Skeletal muscle tissue (tissue), 4 donors: Measurements from ENCODE around the gene CRX. TPM values are rescaled to one million over a fixed set of nuclear protein-coding genes. Genes with fewer than 3 reads are reported as not detected.
"Not testable (repeated sequence)": the region's sequence is repeated elsewhere in the genome, so short reads cannot be mapped to it uniquely, and the experiment has no call there.

ENCODE experiments used
- H3K27ac ChIP-seq: one replicate; pipeline ENCODE4 v1.7.0; 2013; ENCODE audit warnings: mild to moderate bottlenecking, low read depth, low read length, inconsistent platforms
- H3K27me3 ChIP-seq, 3 donors: one replicate each; pipeline ENCODE4 v1.7.0; 2013; ENCODE audit warnings: low read length in 3 of 3; ENCODE audit not compliant: control insufficient read depth in 3 of 3, insufficient read depth in 3 of 3
- H3K36me3 ChIP-seq, 3 donors: one replicate each; pipeline ENCODE4 v1.7.0; 2013; ENCODE audit warnings: low read length in 3 of 3; ENCODE audit not compliant: control insufficient read depth in 3 of 3, insufficient read depth in 3 of 3
- H3K4me1 ChIP-seq, 3 donors: one replicate each; pipeline ENCODE4 v1.7.0; 2013; ENCODE audit warnings: low read length in 3 of 3, mild to moderate bottlenecking in 3 of 3; ENCODE audit not compliant: control insufficient read depth in 3 of 3, insufficient read depth in 3 of 3
- H3K4me3 ChIP-seq, 3 donors: one replicate each; pipeline ENCODE4 v1.7.0; 2013; ENCODE audit warnings: low read length in 3 of 3
- H3K9ac ChIP-seq, 3 donors: one replicate each; pipeline ENCODE4 v1.7.0; 2013; ENCODE audit warnings: low read length in 3 of 3, mild to moderate bottlenecking in 3 of 3, moderate library complexity in 2 of 3, low read depth in 1 of 3
- H3K9me3 ChIP-seq, 3 donors: one replicate each; pipeline ENCODE4 v1.7.0; 2013; ENCODE audit warnings: low read length in 3 of 3; ENCODE audit not compliant: control insufficient read depth in 3 of 3
- total RNA-seq: library from RNA; depleted of rRNA; stranded (reverse); fragments of >200 nt; gene quantifications from one replicate; pipeline ENCODE4 v1.2.3, GENCODE V29; 2014
- donor health status: Osteomylitis.

CRX gene
- total RNA-seq, 1 donor from 2014 or later = not detected

GRCh38 chr19:47786566-47786965 lies 35.2 kb upstream of the CRX start:
- H3K9ac ChIP-seq = no peak overlapping the region
- no peak overlapping the region for H3K4me3 ChIP-seq
- H3K4me1 ChIP-seq = peaks cover 18 to 33% (median 26%) of the 10 kb centered on the region in 3 donors
- H3K36me3 ChIP-seq = peaks cover 32 to 35% (median 35%) of the 10 kb centered on the region in 3 donors
- H3K9me3 ChIP-seq = no peaks in the 10 kb centered on the region
- peak overlapping the region; percentile 62 for H3K27ac ChIP-seq
- no peaks in the 10 kb centered on the region for H3K27me3 ChIP-seq

- peak overlapping the region; percentile 62 for H3K27ac ChIP-seq
- H3K4me1 ChIP-seq = peaks cover 11 to 26% (median 18%) of the 10 kb centered on the region in 3 donors
- H3K4me3 ChIP-seq, H3K27me3 ChIP-seq, H3K9me3 ChIP-seq, H3K9ac ChIP-seq: not testable (repeated sequence)
- H3K36me3 ChIP-seq = peaks cover 27 to 31% (median 28%) of the 10 kb centered on the region in 3 donors
These were observed 34.4 kb upstream of the CRX start for GRCh38 chr19:47787307-47787706.

- not testable (repeated sequence) for H3K9ac ChIP-seq
These were observed 31.9 kb upstream of the CRX start for GRCh38 chr19:47789811-47790210.

GRCh38 chr19:47790398-47790814 lies 31.3 kb upstream of the CRX start:
- Histone ChIP-seq H3K9me3 (no peaks in the 10 kb centered on the region), H3K9ac (peak overlapping the region in 1 of 3 donors; percentile 16), H3K4me1 (peaks cover 10 to 19% (median 15%) of the 10 kb centered on the region in 3 donors), H3K36me3 (peaks cover 6 to 10% (median 9%) of the 10 kb centered on the region in 3 donors), H3K4me3 (no peak overlapping the region), H3K27me3 (no peaks in the 10 kb centered on the region), H3K27ac (no peak overlapping the region)

More at GRCh38 chr19:47789811-47790210, 31.9 kb upstream of the CRX start:
- Histone ChIP-seq H3K36me3 (peaks cover 10 to 13% (median 13%) of the 10 kb centered on the region in 3 donors), H3K4me1 (peaks cover 10 to 19% (median 15%) of the 10 kb centered on the region in 3 donors)
- not testable (repeated sequence) for H3K4me3 ChIP-seq, H3K27ac ChIP-seq, H3K9me3 ChIP-seq, H3K27me3 ChIP-seq

- H3K9ac ChIP-seq = no peak overlapping the region
- peaks cover 0 to 2% (median 0%) of the 10 kb centered on the region in 3 donors for H3K36me3 ChIP-seq
- H3K9me3 ChIP-seq = no peaks in the 10 kb centered on the region
- peaks cover 0 to 5% (median 0%) of the 10 kb centered on the region in 3 donors for H3K4me1 ChIP-seq
- no peak overlapping the region for H3K27ac ChIP-seq
- H3K27me3 ChIP-seq = no peaks in the 10 kb centered on the region
- H3K4me3 ChIP-seq = no peak overlapping the region
These were observed 29.1 kb upstream of the CRX start for GRCh38 chr19:47792616-47793015.

- no peak overlapping the region for H3K4me3 ChIP-seq
- H3K4me1 ChIP-seq = no peaks in the 10 kb centered on the region
- no peak overlapping the region for H3K9ac ChIP-seq
- H3K9me3 ChIP-seq = no peaks in the 10 kb centered on the region
- H3K36me3 ChIP-seq = no peaks in the 10 kb centered on the region
- no peak overlapping the region for H3K27ac ChIP-seq
- peaks cover 0 to 9% (median 0%) of the 10 kb centered on the region in 3 donors for H3K27me3 ChIP-seq
These were observed 27.2 kb upstream of the CRX start for GRCh38 chr19:47794526-47794925.

GRCh38 chr19:47796785-47797184 lies 25.0 kb upstream of the CRX start:
- H3K4me3 ChIP-seq = no peak overlapping the region
- no peaks in the 10 kb centered on the region for H3K4me1 ChIP-seq
- no peak overlapping the region for H3K9ac ChIP-seq
- peaks cover 0 to 9% (median 0%) of the 10 kb centered on the region in 3 donors for H3K27me3 ChIP-seq
- H3K27ac ChIP-seq = no peak overlapping the region
- no peaks in the 10 kb centered on the region for H3K9me3 ChIP-seq
- H3K36me3 ChIP-seq = no peaks in the 10 kb centered on the region

- Histone ChIP-seq H3K36me3 (no peaks in the 10 kb centered on the region), H3K9me3 (no peaks in the 10 kb centered on the region), H3K27me3 (peaks cover 0 to 9% (median 0%) of the 10 kb centered on the region in 3 donors), H3K4me3 (no peak overlapping the region), H3K9ac (no peak overlapping the region), H3K4me1 (no peaks in the 10 kb centered on the region), H3K27ac (no peak overlapping the region)
These were observed 23.5 kb upstream of the CRX start for GRCh38 chr19:47797996-47798903.

GRCh38 chr19:47798904-47799266 lies 22.9 kb upstream of the CRX start:
- H3K27ac ChIP-seq = no peak overlapping the region
- no peaks in the 10 kb centered on the region for H3K4me1 ChIP-seq
- no peak overlapping the region for H3K4me3 ChIP-seq

GRCh38 chr19:47801270-47801669 lies 20.5 kb upstream of the CRX start:
- Histone ChIP-seq H3K36me3 (no peaks in the 10 kb centered on the region), H3K9ac (no peak overlapping the region)

More at GRCh38 chr19:47798904-47799266, 22.9 kb upstream of the CRX start:
- H3K27me3 ChIP-seq = peaks cover 0 to 9% (median 0%) of the 10 kb centered on the region in 3 donors
- no peak overlapping the region for H3K9ac ChIP-seq
- H3K9me3 ChIP-seq = no peaks in the 10 kb centered on the region
- no peaks in the 10 kb centered on the region for H3K36me3 ChIP-seq

More at GRCh38 chr19:47801270-47801669, 20.5 kb upstream of the CRX start:
- Histone ChIP-seq H3K9me3 (no peaks in the 10 kb centered on the region), H3K4me1 (no peaks in the 10 kb centered on the region), H3K27ac (no peak overlapping the region), H3K4me3 (no peak overlapping the region), H3K27me3 (peaks cover 0 to 9% (median 0%) of the 10 kb centered on the region in 3 donors)
